H1 (cell line): ENCODE data around the gene NAA10. TPM values are rescaled to one million over a fixed set of nuclear protein-coding genes. Genes with fewer than 3 reads are reported as not detected.

Experiments used
- CTCF ChIA-PET: fragments of 300-600 bp; sonication (Branson Sonifier 250); formaldehyde crosslinking; loops from one replicate; lab custom pipeline; 2021; ENCODE audit not compliant: partially characterized antibody; lab: Charles Lee
- POLR2A ChIA-PET: fragments of 300-600 bp; sonication (Branson Sonifier 250); formaldehyde crosslinking; loops from one replicate; lab custom pipeline; 2021; ENCODE audit warnings: inconsistent platforms; ENCODE audit not compliant: partially characterized antibody; lab: Charles Lee
- DNase-seq, 2 experiments: peaks; one replicate each; pipeline versions ENCODE4 v3.0.0 to v3.0.0-alpha.2; 2010 to 2022; ENCODE audit warnings: low spot score in 2 of 2, low read depth in 1 of 2, mixed read lengths in 1 of 2
- FAIRE-seq: peaks from 2 replicates; lab custom pipeline; 2011; peaks lifted over from hg19 to GRCh38; lab: Jason Lieb, UNC
- H2AFZ ChIP-seq: 2 replicates; pipeline ENCODE4 v1.8.1; 2012; ENCODE audit warnings: low read length, inconsistent platforms
- H2AK5ac ChIP-seq: 2 replicates; pipeline ENCODE4 v1.6.1; 2013; ENCODE audit warnings: low read depth, low read length
- H2BK120ac ChIP-seq: replicated peaks from 2 replicates; pipeline ENCODE3; 2013; ENCODE audit warnings: low read depth, low read length, inconsistent platforms
- H2BK12ac ChIP-seq: 2 replicates; pipeline ENCODE4 v1.6.1; 2013; ENCODE audit warnings: low read depth, low read length
- H2BK15ac ChIP-seq: 2 replicates; pipeline ENCODE4 v1.6.1; 2013; ENCODE audit warnings: low read length
- H2BK20ac ChIP-seq: 2 replicates; pipeline ENCODE4 v1.6.1; 2013; ENCODE audit warnings: low read length
- H2BK5ac ChIP-seq: 2 replicates; pipeline ENCODE4 v1.6.1; 2013; ENCODE audit warnings: low read depth, low read length
- H3K14ac ChIP-seq: 2 replicates; pipeline ENCODE4 v1.6.1; 2013; ENCODE audit warnings: inconsistent platforms; ENCODE audit not compliant: insufficient read length
- H3K18ac ChIP-seq: 2 replicates; pipeline ENCODE4 v1.6.1; 2013; ENCODE audit warnings: low read length; ENCODE audit errors: extremely low read depth
- H3K23ac ChIP-seq: 2 replicates; pipeline ENCODE4 v1.6.1; 2013; ENCODE audit warnings: inconsistent platforms; ENCODE audit not compliant: insufficient read length
- H3K23me2 ChIP-seq: 2 replicates; pipeline ENCODE4 v1.6.1; 2013; ENCODE audit warnings: low read depth, low read length
- H3K27ac ChIP-seq: 2 replicates; pipeline ENCODE4 v1.6.1; 2011; ENCODE audit warnings: low read depth, low read length, inconsistent platforms
- H3K27me3 ChIP-seq, 4 experiments: replicated peaks in 1 of 4; 1 replicate in 1 of 4; 2 replicates in 3 of 4; pipeline versions ENCODE4 v1.6.1 to v1.8.1; 2011 to 2013; ENCODE audit warnings: low read length in 3 of 4, mild to moderate bottlenecking in 3 of 4, inconsistent platforms in 2 of 4, mixed read lengths in 2 of 4, moderate library complexity in 1 of 4; ENCODE audit not compliant: control insufficient read depth in 3 of 4, insufficient read depth in 3 of 4; ENCODE audit errors: extremely low read depth in 1 of 4
- H3K36me3 ChIP-seq, 4 experiments: 2 replicates each; pipeline versions ENCODE4 v1.6.1 to v1.8.1; 2011 to 2013; ENCODE audit warnings: mild to moderate bottlenecking in 4 of 4, low read length in 3 of 4, moderate library complexity in 2 of 4, control low read depth in 1 of 4, inconsistent platforms in 1 of 4; ENCODE audit not compliant: insufficient read depth in 4 of 4, control insufficient read depth in 2 of 4
- H3K4ac ChIP-seq: replicated peaks from 2 replicates; pipeline ENCODE3; 2013; ENCODE audit warnings: low read length, low read depth, mixed read lengths, inconsistent platforms; ENCODE audit not compliant: insufficient read length
- H3K4me1 ChIP-seq, 4 experiments: replicated peaks in 1 of 4; 1 replicate in 1 of 4; 2 replicates in 3 of 4; pipeline versions ENCODE4 v1.6.1 to v1.8.1; 2011 to 2013; ENCODE audit warnings: low read length in 3 of 4, inconsistent platforms in 2 of 4, mixed read lengths in 1 of 4; ENCODE audit not compliant: insufficient read depth in 4 of 4, control insufficient read depth in 3 of 4
- H3K4me2 ChIP-seq, 2 experiments: 2 replicates each; pipeline versions ENCODE4 v1.6.1 to v1.8.1; 2011 to 2013; ENCODE audit warnings: low read depth in 2 of 2, low read length in 2 of 2, control low read depth in 1 of 2, inconsistent platforms in 1 of 2, mild to moderate bottlenecking in 1 of 2; ENCODE audit not compliant: insufficient read depth in 1 of 2
- H3K4me3 ChIP-seq, 4 experiments: fragments of 200-600, 300-600 bp in 1 of 4; sonication (generic), shearing (Covaris generic), sonication (Bioruptor Twin) in 1 of 4; 2 replicates each; pipeline versions ENCODE4 v1.5.1 to v1.8.1; 2011 to 2016; ENCODE audit warnings: low read length in 4 of 4, low read depth in 3 of 4, control low read depth in 2 of 4, inconsistent platforms in 2 of 4, mild to moderate bottlenecking in 2 of 4, mixed read lengths in 1 of 4, moderate library complexity in 1 of 4; ENCODE audit not compliant: insufficient read depth in 2 of 4; ENCODE audit errors: extremely low read depth in 1 of 4
- H3K56ac ChIP-seq: replicated peaks from 2 replicates; pipeline ENCODE3; 2013; ENCODE audit warnings: low read depth, mild to moderate bottlenecking, mixed read lengths, low read length, inconsistent platforms; ENCODE audit not compliant: insufficient read length
- H3K79me1 ChIP-seq: 2 replicates; pipeline ENCODE4 v1.6.1; 2013; ENCODE audit warnings: low read depth, low read length, control low read depth
- H3K79me2 ChIP-seq, 2 experiments: 2 replicates each; pipeline versions ENCODE4 v1.6.1 to v1.8.1; 2012 to 2013; ENCODE audit warnings: low read length in 2 of 2, mild to moderate bottlenecking in 2 of 2, inconsistent platforms in 1 of 2; ENCODE audit not compliant: insufficient read depth in 2 of 2, control insufficient read depth in 1 of 2
- H3K9ac ChIP-seq, 4 experiments: replicated peaks in 1 of 4; 1 replicate in 1 of 4; 2 replicates in 3 of 4; pipeline versions ENCODE4 v1.6.1 to v1.8.1; 2011 to 2013; ENCODE audit warnings: low read depth in 3 of 4, low read length in 3 of 4, control low read depth in 2 of 4, mild to moderate bottlenecking in 2 of 4, moderate library complexity in 2 of 4, inconsistent platforms in 1 of 4; ENCODE audit errors: extremely low read depth in 1 of 4
- H3K9me3 ChIP-seq, 2 experiments: 2 replicates each; pipeline versions ENCODE4 v1.6.1 to v1.8.1; 2012 to 2013; ENCODE audit warnings: mild to moderate bottlenecking in 2 of 2, moderate library complexity in 2 of 2, control low read depth in 1 of 2, inconsistent platforms in 1 of 2, low read depth in 1 of 2, low read length in 1 of 2, mixed read lengths in 1 of 2; ENCODE audit not compliant: insufficient read depth in 2 of 2
- H4K20me1 ChIP-seq, 2 experiments: replicated peaks in 1 of 2; 2 replicates each; pipeline versions ENCODE3 to v1.8.1; 2011 to 2013; ENCODE audit warnings: inconsistent platforms in 2 of 2, low read length in 2 of 2, mild to moderate bottlenecking in 1 of 2; ENCODE audit not compliant: insufficient read depth in 2 of 2, control insufficient read depth in 1 of 2
- H4K5ac ChIP-seq: 2 replicates; pipeline ENCODE4 v1.6.1; 2013; ENCODE audit warnings: low read length, low read depth, mixed read lengths, inconsistent platforms; ENCODE audit not compliant: insufficient read length
- H4K8ac ChIP-seq: 2 replicates; pipeline ENCODE4 v1.8.0; 2013; ENCODE audit warnings: mild to moderate bottlenecking, moderate library complexity, low read length, inconsistent platforms; ENCODE audit not compliant: insufficient read depth; ENCODE audit errors: extremely low read depth
- H4K91ac ChIP-seq: replicated peaks from 2 replicates; pipeline ENCODE3; 2013; ENCODE audit warnings: low read length, mixed read lengths, inconsistent platforms; ENCODE audit not compliant: insufficient read length
- BACH1 ChIP-seq: IDR thresholded peaks from 2 replicates; pipeline ENCODE4 v1.6.1; 2012; ENCODE audit warnings: low read length, improper control_type of control experiment
- CTBP2 ChIP-seq: IDR thresholded peaks from 2 replicates; pipeline ENCODE4 v1.7.0; 2011; ENCODE audit warnings: borderline replicate concordance, mild to moderate bottlenecking, moderate library complexity, mixed read lengths, low read length; ENCODE audit not compliant: insufficient read depth, insufficient read length
- EZH2 ChIP-seq: fragments of 200-600 bp; sonication (generic); IDR thresholded peaks from 2 replicates; pipeline ENCODE4 v1.7.1; 2012; ENCODE audit warnings: low read depth, mild to moderate bottlenecking, moderate library complexity, low read length, inconsistent platforms; ENCODE audit not compliant: severe bottlenecking
- HDAC6 ChIP-seq: IDR thresholded peaks from one replicate; pipeline ENCODE4 v1.7.1; 2012; ENCODE audit warnings: low read depth, mild to moderate bottlenecking, inconsistent platforms, low read length, moderate library complexity
- JUN ChIP-seq: IDR thresholded peaks from 2 replicates; pipeline ENCODE4 v1.6.1; 2011; ENCODE audit warnings: low read depth, mild to moderate bottlenecking, improper control_type of control experiment, low read length
- JUND ChIP-seq: IDR thresholded peaks from 2 replicates; pipeline ENCODE4 v1.6.1; 2011; ENCODE audit warnings: mild to moderate bottlenecking, improper control_type of control experiment, low read length
- NANOG ChIP-seq: IDR thresholded peaks from 2 replicates; pipeline ENCODE4 v1.6.1; 2011; ENCODE audit warnings: low read length, low read depth, mild to moderate bottlenecking, inconsistent platforms; ENCODE audit not compliant: insufficient read depth, poor library complexity, severe bottlenecking
- POLR2AphosphoS5 ChIP-seq: IDR thresholded peaks from 2 replicates; pipeline ENCODE4 v1.6.1; 2011; ENCODE audit warnings: low read depth, low read length
- POU5F1 ChIP-seq: IDR thresholded peaks from 2 replicates; pipeline ENCODE4 v1.6.1; 2011; ENCODE audit warnings: low read depth, mild to moderate bottlenecking, low read length, moderate library complexity
- SP2 ChIP-seq: IDR thresholded peaks from 2 replicates; pipeline ENCODE4 v1.6.1; 2012; ENCODE audit warnings: mild to moderate bottlenecking, low read length, inconsistent platforms
- TAF7 ChIP-seq: optimal IDR thresholded peaks from 2 replicates; pipeline ENCODE3; 2011; ENCODE audit warnings: low read depth, mild to moderate bottlenecking, inconsistent platforms, low read length, moderate library complexity, borderline replicate concordance
- YY1 ChIP-seq: IDR thresholded peaks from 2 replicates; pipeline ENCODE4 v1.6.1; 2011; ENCODE audit warnings: low read depth, mild to moderate bottlenecking, low read length
- WGBS, 2 experiments: shearing (Covaris generic) in 1 of 2; methylation state at CpG; one replicate each; pipeline versions ENCODE4 v1.1.6 to v1.1.7; 2013 to 2015; ENCODE audit warnings: low lambda C conversion rate in 2 of 2, mixed read lengths in 2 of 2, inconsistent platforms in 1 of 2, low coverage in 1 of 2, missing lambda C conversion rate in 1 of 2; ENCODE audit not compliant: insufficient replicate concordance in 2 of 2, insufficient coverage in 1 of 2, insufficient read length in 1 of 2; ENCODE audit errors: extremely low coverage in 1 of 2, missing lambda C conversion rate in 1 of 2; 5-methylcytosine and 5-hydroxymethylcytosine counted together
- polyA plus RNA-seq, 7 experiments: library from polyadenylated mRNA; depleted of rRNA in 3 of 7; stranded (reverse) in 5 of 7; unstranded in 2 of 7; fragments of >200 nt in 5 of 7; fragments of 200-250 nt in 2 of 7; gene quantifications; 1 replicate in 5 of 7; 2 replicates in 1 of 7; 4 replicates in 1 of 7; pipeline versions ENCODE4 v1.2.1 to v1.2.3, GENCODE V29; 2011 to 2013; ENCODE audit warnings: missing spikeins in 2 of 7, mixed read lengths in 2 of 7
- total RNA-seq: library from RNA; stranded (reverse); fragmentation: NEBNext Ultra II Directional; extraction: Animal tissue kit (Norgen Biotek cat#: 25700); gene quantifications from 2 replicates; pipeline ENCODE4 v1.2.1, GENCODE V29; 2021
- TF ChIP-seq, protein P1 (sequence below): IDR thresholded peaks from 2 replicates; pipeline ENCODE4 v1.6.1; 2011; ENCODE audit warnings: low read depth, mild to moderate bottlenecking, low read length; ENCODE audit not compliant: insufficient read depth

Gene NAA10
- total and polyA plus RNA-seq, 2 of the 8 experiments (the other 6 are each of a cell fraction or from before 2014, with no cell fraction given) = 80.4 to 98.8 TPM

DNA sequence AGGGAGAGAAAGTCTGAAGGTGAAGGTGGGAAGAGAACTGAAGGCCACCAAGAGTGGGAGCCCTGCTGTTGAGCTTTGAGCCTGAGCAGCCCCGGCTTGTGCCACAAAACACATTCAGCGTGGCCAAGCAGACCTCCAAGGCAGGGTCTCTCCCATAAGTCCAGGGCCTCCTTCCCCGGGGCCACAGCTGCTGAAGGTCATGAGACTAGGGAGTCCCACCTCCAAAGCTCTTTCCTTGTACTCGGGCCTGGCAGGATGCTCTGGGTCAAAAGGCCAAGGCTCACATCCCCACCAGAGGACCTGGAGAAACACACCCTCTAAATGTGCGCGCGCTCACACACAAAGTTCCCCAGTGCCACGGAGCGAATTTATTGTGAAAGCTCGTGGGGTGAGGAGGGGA is 5.3 kb downstream of the NAA10 start:
- Histone ChIP-seq H2BK15ac (no peak overlapping the region), H2BK120ac (no peak overlapping the region), H3K23ac (no peak overlapping the region), H2BK20ac (no peak overlapping the region), H3K14ac (no peak overlapping the region), H2BK5ac (no peak overlapping the region), H4K20me1 (peaks cover 0 to 3% of the 10 kb centered on the region in 2 experiments), H3K4me2 (no peak overlapping the region), H2AK5ac (no peak overlapping the region), H3K27me3 (no peaks in the 10 kb centered on the region), H2BK12ac (no peak overlapping the region), H3K36me3 (peaks cover 0 to 10% (median 4%) of the 10 kb centered on the region in 4 experiments; a peak in 2 of 8 replicates), H3K79me1 (no peaks in the 10 kb centered on the region; the same call in 1 of the 2 replicates), H3K23me2 (peaks cover 18% of the 10 kb centered on the region; the same call in 1 of the 2 replicates), H3K27ac (no peak overlapping the region), H4K91ac (no peak overlapping the region), H3K18ac (no peak overlapping the region), H3K4ac (no peak overlapping the region), H2AFZ (no peak overlapping the region), H3K9me3 (no peaks in the 10 kb centered on the region), H4K5ac (no peak overlapping the region), H3K4me1 (peaks cover 3 to 17% (median 12%) of the 10 kb centered on the region in 4 experiments), H3K79me2 (peaks cover 0 to 16% of the 10 kb centered on the region in 2 experiments; a peak in 2 of 4 replicates), H3K4me3 (no peak overlapping the region), H3K9ac (no peak overlapping the region), H4K8ac (no peak overlapping the region; the same call in 1 of the 2 replicates), H3K56ac (no peak overlapping the region)
- POLR2A ChIA-PET = interaction anchor here (1.3 to 14.9 kb wide), 4 partner anchors 12 to 43 kb away, joined by 5 to 231 read pairs (median 26); partner anchors contain the start of genes HCFC1, L1CAM, NAA10 and RENBP
- 95% methylated on average over 4 of the region's 10 CpGs; no CpG with 5 or more reads in 1 of the 2 experiments for WGBS, 2 experiments
- CTCF ChIA-PET = interaction anchor here (0.9 to 19.6 kb wide), 4 partner anchors 8 to 444 kb away, joined by 3 to 272 read pairs (median 3); partner anchors contain the start of gene RENBP
- FAIRE-seq (no peak), DNase-seq (no peak)
- TF ChIP-seq YY1 (no peak), HDAC6 (no peak), SP2 (no peak), TAF7 (no peak), POLR2AphosphoS5 (no peak), POU5F1 (no peak), NANOG (no peak), JUN (no peak), BACH1 (no peak), CTBP2 (no peak), JUND (no peak), EZH2 (no peak)
- TF ChIP-seq, protein P1, sequence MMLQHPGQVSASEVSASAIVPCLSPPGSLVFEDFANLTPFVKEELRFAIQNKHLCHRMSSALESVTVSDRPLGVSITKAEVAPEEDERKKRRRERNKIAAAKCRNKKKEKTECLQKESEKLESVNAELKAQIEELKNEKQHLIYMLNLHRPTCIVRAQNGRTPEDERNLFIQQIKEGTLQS = no peak
